DOHH2 (cell line): ENCODE measurements around the gene COL4A2.

Experiments used
- H3F3A ChIP-seq: fragments of 200-600 bp; sonication (generic), shearing (Covaris generic); 2 replicates; pipeline ENCODE4 v1.6.0; 2016; ENCODE audit warnings: antibody characterized with exemption, mild to moderate bottlenecking; ENCODE audit not compliant: control insufficient read depth, insufficient read depth
- H3K27ac ChIP-seq: fragments of 200-600 bp; sonication (generic); 2 replicates; pipeline ENCODE4 v1.5.1; 2014; ENCODE audit warnings: low read depth, mild to moderate bottlenecking, low read length, moderate library complexity
- H3K27me3 ChIP-seq: fragments of 200-600 bp; sonication (generic); 2 replicates; pipeline ENCODE4 v1.6.1; 2014; ENCODE audit warnings: mild to moderate bottlenecking, low read length, mixed read lengths; ENCODE audit not compliant: control insufficient read depth
- H3K36me3 ChIP-seq: fragments of 200-600 bp; sonication (generic); 2 replicates; pipeline ENCODE4 v1.6.1; 2014; ENCODE audit warnings: mild to moderate bottlenecking, low read length, moderate library complexity, mixed read lengths; ENCODE audit not compliant: control insufficient read depth
- H3K4me1 ChIP-seq: fragments of 200-600 bp; sonication (generic); 2 replicates; pipeline ENCODE4 v1.6.1; 2014; ENCODE audit warnings: mild to moderate bottlenecking, low read length, mixed read lengths; ENCODE audit not compliant: control insufficient read depth
- H3K4me2 ChIP-seq: fragments of 200-600 bp; sonication (generic); 2 replicates; pipeline ENCODE4 v1.6.0; 2014; ENCODE audit warnings: mild to moderate bottlenecking, low read length, moderate library complexity
- H3K4me3 ChIP-seq: fragments of 200-600 bp; sonication (generic); 2 replicates; pipeline ENCODE4 v1.5.1; 2014; ENCODE audit warnings: mild to moderate bottlenecking, low read length, mixed read lengths
- H3K79me2 ChIP-seq: fragments of 200-600 bp; sonication (generic); 2 replicates; pipeline ENCODE4 v1.6.1; 2014; ENCODE audit warnings: mild to moderate bottlenecking, low read length, mixed read lengths; ENCODE audit not compliant: control insufficient read depth
- H3K9me2 ChIP-seq: fragments of 200-600 bp; sonication (generic); replicated peaks from 2 replicates; pipeline ENCODE4 v1.6.1; 2014; ENCODE audit warnings: mild to moderate bottlenecking, low read length, mixed read lengths; ENCODE audit not compliant: control insufficient read depth
- H3K9me3 ChIP-seq: fragments of 200-600 bp; sonication (generic); 2 replicates; pipeline ENCODE4 v1.6.1; 2014; ENCODE audit warnings: antibody characterized with exemption, low read length, mixed read lengths; ENCODE audit not compliant: control insufficient read depth, insufficient read depth
- H4K20me1 ChIP-seq: fragments of 200-600 bp; sonication (generic); 2 replicates; pipeline ENCODE4 v1.6.0; 2014; ENCODE audit warnings: low read depth, mild to moderate bottlenecking, antibody characterized with exemption, low read length, moderate library complexity; ENCODE audit not compliant: control insufficient read depth, insufficient read depth
- CTCF ChIP-seq: fragments of 200-600 bp; sonication (generic); IDR thresholded peaks from one replicate; pipeline ENCODE4 v1.5.1; 2014; ENCODE audit warnings: antibody characterized with exemption, mild to moderate bottlenecking, low read depth, low read length; ENCODE audit not compliant: poor library complexity, severe bottlenecking
- EZH2phosphoT487 ChIP-seq: fragments of 200-600 bp; sonication (generic); IDR thresholded peaks from 2 replicates; pipeline ENCODE4 v1.6.1; 2017; ENCODE audit warnings: borderline replicate concordance, mild to moderate bottlenecking, antibody characterized with exemption, low read length, moderate library complexity, mixed read lengths

COL4A2 gene

GRCh38 chr13:110283736-110284517 is 23.2 kb upstream of the COL4A2 start:
- Histone ChIP-seq H3K27ac (no peak overlapping the region), H3K9me3 (no peaks in the 10 kb centered on the region), H3K27me3 (peaks cover 2% of the 10 kb centered on the region; the same call in 1 of the 2 replicates), H3K4me3 (no peak overlapping the region), H3K9me2 (no peaks in the 10 kb centered on the region), H3F3A (no peaks in the 10 kb centered on the region), H4K20me1 (no peaks in the 10 kb centered on the region), H3K4me1 (no peaks in the 10 kb centered on the region), H3K4me2 (no peak overlapping the region), H3K36me3 (no peaks in the 10 kb centered on the region), H3K79me2 (no peaks in the 10 kb centered on the region)
- TF ChIP-seq CTCF (no peak), EZH2phosphoT487 (no peak)

GRCh38 chr13:110284779-110285484 is 22.2 kb upstream of the COL4A2 start:
- Histone ChIP-seq H3K4me1 (no peaks in the 10 kb centered on the region), H3K36me3 (no peaks in the 10 kb centered on the region)

GRCh38 chr13:110285991-110286832 is 20.9 kb upstream of the COL4A2 start:
- H3K27me3 ChIP-seq, result no peaks in the 10 kb centered on the region
- no peak overlapping the region for H3K27ac ChIP-seq
- TF ChIP-seq CTCF, result no peak
- H3K4me2 ChIP-seq, result no peak overlapping the region
- no peaks in the 10 kb centered on the region for H4K20me1 ChIP-seq
- no peaks in the 10 kb centered on the region for H3K9me3 ChIP-seq
- no peaks in the 10 kb centered on the region for H3K4me1 ChIP-seq
- no peaks in the 10 kb centered on the region for H3K36me3 ChIP-seq
- no peak overlapping the region for H3K4me3 ChIP-seq
- H3K79me2 ChIP-seq, result no peaks in the 10 kb centered on the region
- H3F3A ChIP-seq, result no peaks in the 10 kb centered on the region
- H3K9me2 ChIP-seq, result no peaks in the 10 kb centered on the region

More at GRCh38 chr13:110284779-110285484, 22.2 kb upstream of the COL4A2 start:
- Histone ChIP-seq H3K4me3 (no peak overlapping the region), H3K27me3 (no peaks in the 10 kb centered on the region; the same call in 1 of the 2 replicates), H3K4me2 (no peak overlapping the region), H3K9me2 (no peaks in the 10 kb centered on the region), H3K27ac (no peak overlapping the region), H3F3A (no peaks in the 10 kb centered on the region), H4K20me1 (no peaks in the 10 kb centered on the region), H3K79me2 (no peaks in the 10 kb centered on the region), H3K9me3 (no peaks in the 10 kb centered on the region)
- no peak for TF ChIP-seq EZH2phosphoT487
- no peak for TF ChIP-seq CTCF
